ENCODE data around the gene TEX13A. TPM values are rescaled to one million over a fixed set of nuclear protein-coding genes. Genes with fewer than 3 reads are reported as not detected.

The TEX13A gene
- total and polyA plus RNA-seq, 10 of the 15 experiments (the other 5 are each of a cell fraction or from before 2014, with no cell fraction given) = not detected

GRCh38 chrX:105241056-105241455 lies 20.6 kb upstream of the TEX13A start:
- Histone ChIP-seq H3K36me3 (ENCODE audit: control insufficient read depth in 2 of 2, insufficient read depth in 2 of 2, low read length in 1 of 2) (no peaks in the 10 kb centered on the region), H3K27ac (ENCODE audit: control insufficient read depth, insufficient read depth) (no peak overlapping the region), H3K27me3 (replicated peaks in 1 of 2; ENCODE audit: control insufficient read depth in 2 of 2, insufficient read depth in 2 of 2, low read length in 1 of 2) (no peaks in the 10 kb centered on the region), H3K4me3 (no peak overlapping the region), H2AFZ (ENCODE audit: control insufficient read depth, low read depth, low read length) (no peak overlapping the region), H3K4me1 (ENCODE audit: control insufficient read depth, insufficient read depth, low read length) (no peaks in the 10 kb centered on the region), H3K79me2 (ENCODE audit: control insufficient read depth, insufficient read depth, low read length) (no peaks in the 10 kb centered on the region), H3K9ac (ENCODE audit: control insufficient read depth, insufficient read depth, low read length) (no peak overlapping the region), H3K9me3 (replicated peaks; ENCODE audit: control insufficient read depth, insufficient read depth, low read length) (no peaks in the 10 kb centered on the region), H4K20me1 (ENCODE audit: control insufficient read depth, insufficient read depth) (no peaks in the 10 kb centered on the region), H3K4me2 (ENCODE audit: control insufficient read depth, insufficient read depth) (no peak overlapping the region)
- no peak for ATAC-seq
- WGBS (ENCODE audit: insufficient coverage, insufficient replicate concordance, low lambda C conversion rate, missing lambda C conversion rate) = 18% methylated on average over 2 of the region's 2 CpGs
- TF ChIP-seq SUPT20H (IDR thresholded peaks at IDR 0.05; ENCODE audit: borderline replicate concordance, control insufficient read depth, low read depth, low read length) (no peak), PKNOX1 (IDR thresholded peaks at IDR 0.05) (no peak), MYB (IDR thresholded peaks at IDR 0.05; ENCODE audit: borderline replicate concordance, low read depth, low read length) (no peak), ZBED1 (IDR thresholded peaks at IDR 0.05; ENCODE audit: borderline replicate concordance) (no peak), MEF2A (IDR thresholded peaks at IDR 0.05; ENCODE audit: insufficient read depth, low read depth, low read length) (no peak), BACH1 (IDR thresholded peaks at IDR 0.05; ENCODE audit: borderline replicate concordance) (no peak), PAX5 (IDR thresholded peaks at IDR 0.05; ENCODE audit: borderline replicate concordance, low read depth, low read length) (no peak), CHD4 (IDR thresholded peaks at IDR 0.05) (no peak), PML (IDR thresholded peaks at IDR 0.05; ENCODE audit: low read length) (no peak), MAX (IDR thresholded peaks at IDR 0.05; ENCODE audit: low read depth, low read length) (no peak), RELB (IDR thresholded peaks at IDR 0.05; ENCODE audit: low read depth) (no peak), CEBPB (IDR thresholded peaks at IDR 0.05; ENCODE audit: borderline replicate concordance in 1 of 2, low read depth in 2 of 2, low read length in 2 of 2) (no peak), MYC (IDR thresholded peaks at IDR 0.05; ENCODE audit: insufficient read depth, insufficient read length, insufficient replicate concordance, low read length, severe bottlenecking) (no peak), FOXM1 (IDR thresholded peaks at IDR 0.05; ENCODE audit: low read depth, low read length) (no peak), FOXK2 (IDR thresholded peaks at IDR 0.05) (no peak), SRF (IDR thresholded peaks at IDR 0.05; ENCODE audit: low read depth in 2 of 2, low read length in 2 of 2) (no peak), E2F8 (IDR thresholded peaks at IDR 0.05; ENCODE audit: low read depth, partially characterized antibody) (no peak), NR2F1 (conservative IDR thresholded peaks at IDR 0.05) (no peak), POLR2A (IDR thresholded peaks at IDR 0.05; ENCODE audit: low read depth, low read length) (no peak), JUND (IDR thresholded peaks at IDR 0.05; ENCODE audit: low read depth, low read length) (no peak)
- SMC1A ChIA-PET (ENCODE audit: uncharacterized antibody, unreplicated experiment) = no interaction called here
- POLR2A ChIA-PET = no interaction called here
- in situ Hi-C loops (cut with MboI) = no loop called here
- no TSS peak for BruUV-seq (replicated peaks)
- RAD21 ChIA-PET (ENCODE audit: unreplicated experiment) = no interaction called here
- DNase-seq (ENCODE audit: low read depth, low spot score) = no peak
- intact Hi-C loops (cut with micrococcal nuclease; ENCODE audit: unreplicated experiment) = no loop called here
- no peak for FAIRE-seq
- CTCF ChIA-PET = no interaction called here
